Activated CD4-positive, alpha-beta T cell treated with anti-CD3 and anti-CD28 coated beads, Interleukin-2, amount 50 U/mL, for 4 hours (primary cell): ENCODE measurements around the gene GALNTL6.
"Not testable (repeated sequence)": the region's sequence is repeated elsewhere in the genome, so short reads cannot be mapped to it uniquely, and the experiment has no call there.

Source experiments
- DNase-seq, 2 experiments: peaks; one replicate each; pipeline ENCODE4 v3.0.0-alpha.2; 2020

The GALNTL6 gene

GRCh38 chr4:172411149-172411548, 597.9 kb downstream of the GALNTL6 start:
- no peak for DNase-seq

- no peak for DNase-seq
Measured at GRCh38 chr4:172412851-172413580, 599.8 kb downstream of the GALNTL6 start.

- DNase-seq = not testable (repeated sequence)
Measured at GRCh38 chr4:172428979-172429378, 615.8 kb downstream of the GALNTL6 start.

GRCh38 chr4:172480471-172480870, 667.3 kb downstream of the GALNTL6 start:
- DNase-seq = no peak

- no peak for DNase-seq
Measured at GRCh38 chr4:172481802-172482508, 668.8 kb downstream of the GALNTL6 start.

- no peak for DNase-seq
Measured at GRCh38 chr4:172485007-172485406, 671.8 kb downstream of the GALNTL6 start.

GRCh38 chr4:172486531-172486930, 673.3 kb downstream of the GALNTL6 start:
- no peak for DNase-seq

- DNase-seq = no peak
Measured at GRCh38 chr4:172489861-172490260, 676.7 kb downstream of the GALNTL6 start.

- DNase-seq = no peak
Measured at GRCh38 chr4:172495769-172496168, 682.6 kb downstream of the GALNTL6 start.

- no peak for DNase-seq
Measured at GRCh38 chr4:172497321-172497720, 684.1 kb downstream of the GALNTL6 start.

- no peak for DNase-seq
Measured at GRCh38 chr4:172514011-172514410, 700.8 kb downstream of the GALNTL6 start.

GRCh38 chr4:172514801-172515200, 701.6 kb downstream of the GALNTL6 start:
- DNase-seq = no peak

- no peak for DNase-seq
Measured at GRCh38 chr4:172515266-172515879, 702.2 kb downstream of the GALNTL6 start.

- no peak for DNase-seq
Measured at GRCh38 chr4:172517391-172517790, 704.2 kb downstream of the GALNTL6 start.

GRCh38 chr4:172521248-172521647, 708.0 kb downstream of the GALNTL6 start:
- no peak for DNase-seq

- DNase-seq = no peak
Measured at GRCh38 chr4:172521680-172522079, 708.5 kb downstream of the GALNTL6 start.

GRCh38 chr4:172543249-172543648, 730.0 kb downstream of the GALNTL6 start:
- no peak for DNase-seq

GRCh38 chr4:172546782-172547181, 733.6 kb downstream of the GALNTL6 start:
- DNase-seq = no peak

- DNase-seq = no peak
Measured at GRCh38 chr4:172547724-172548123, 734.5 kb downstream of the GALNTL6 start.

- DNase-seq = no peak
Measured at GRCh38 chr4:172553216-172553615, 740.0 kb downstream of the GALNTL6 start.

GRCh38 chr4:172554588-172554987, 741.4 kb downstream of the GALNTL6 start:
- no peak for DNase-seq

GRCh38 chr4:172555725-172556124, 742.5 kb downstream of the GALNTL6 start:
- no peak for DNase-seq

- no peak for DNase-seq
Measured at GRCh38 chr4:172573899-172574298, 760.7 kb downstream of the GALNTL6 start.

- DNase-seq = no peak
Measured at GRCh38 chr4:172578712-172579111, 765.5 kb downstream of the GALNTL6 start.
